ENCODE results near the gene TMEM178B. TPM values are rescaled to one million over a fixed set of nuclear protein-coding genes. Genes with fewer than 3 reads are reported as not detected.
"Not testable (repeated sequence)": the region's sequence is repeated elsewhere in the genome, so short reads cannot be mapped to it uniquely, and the experiment has no call there.

Gene TMEM178B
- polyA plus RNA-seq, 1 donor from 2014 or later, result 40.7 TPM

DNA sequence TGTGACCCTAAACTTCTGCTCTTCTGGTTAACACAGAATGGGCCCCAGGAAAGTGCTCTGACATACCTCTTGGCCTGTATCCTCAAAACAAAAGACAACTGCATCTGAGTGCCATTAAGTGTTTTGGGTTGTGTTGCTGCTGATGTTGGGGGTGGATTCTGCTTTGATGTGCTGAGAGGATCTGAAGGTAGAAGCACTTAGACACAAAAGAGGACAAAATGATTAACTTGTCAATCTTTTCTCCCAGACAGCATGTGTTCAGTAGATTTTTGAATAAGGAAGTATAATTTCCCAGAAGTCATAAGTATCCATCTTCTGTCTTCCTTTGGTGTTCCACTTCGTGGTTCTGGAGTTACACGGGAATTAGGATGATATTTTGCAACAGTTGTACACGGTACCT lies 16.1 kb upstream of the TMEM178B start:
- H3K9me2 ChIP-seq (ENCODE audit: insufficient read depth, low read length), result no peaks in the 10 kb centered on the region
- no peak overlapping the region for H3K9ac ChIP-seq (ENCODE audit: low read length)
- H3K79me2 ChIP-seq (replicated peaks; ENCODE audit: insufficient read depth, low read length), result no peaks in the 10 kb centered on the region
- H3K4me3 ChIP-seq (ENCODE audit: low read length), result no peak overlapping the region
- no peak for TF ChIP-seq EZH2 (IDR thresholded peaks at IDR 0.05; ENCODE audit: borderline replicate concordance, insufficient read depth, low read length, poor library complexity, severe bottlenecking)
- no peak for TF ChIP-seq MXI1 (conservative IDR thresholded peaks at IDR 0.05; ENCODE audit: poor library complexity, severe bottlenecking)
- no peak for TF ChIP-seq TAF1 (IDR thresholded peaks at IDR 0.05; ENCODE audit: low read depth)
- TF ChIP-seq, protein P1, sequence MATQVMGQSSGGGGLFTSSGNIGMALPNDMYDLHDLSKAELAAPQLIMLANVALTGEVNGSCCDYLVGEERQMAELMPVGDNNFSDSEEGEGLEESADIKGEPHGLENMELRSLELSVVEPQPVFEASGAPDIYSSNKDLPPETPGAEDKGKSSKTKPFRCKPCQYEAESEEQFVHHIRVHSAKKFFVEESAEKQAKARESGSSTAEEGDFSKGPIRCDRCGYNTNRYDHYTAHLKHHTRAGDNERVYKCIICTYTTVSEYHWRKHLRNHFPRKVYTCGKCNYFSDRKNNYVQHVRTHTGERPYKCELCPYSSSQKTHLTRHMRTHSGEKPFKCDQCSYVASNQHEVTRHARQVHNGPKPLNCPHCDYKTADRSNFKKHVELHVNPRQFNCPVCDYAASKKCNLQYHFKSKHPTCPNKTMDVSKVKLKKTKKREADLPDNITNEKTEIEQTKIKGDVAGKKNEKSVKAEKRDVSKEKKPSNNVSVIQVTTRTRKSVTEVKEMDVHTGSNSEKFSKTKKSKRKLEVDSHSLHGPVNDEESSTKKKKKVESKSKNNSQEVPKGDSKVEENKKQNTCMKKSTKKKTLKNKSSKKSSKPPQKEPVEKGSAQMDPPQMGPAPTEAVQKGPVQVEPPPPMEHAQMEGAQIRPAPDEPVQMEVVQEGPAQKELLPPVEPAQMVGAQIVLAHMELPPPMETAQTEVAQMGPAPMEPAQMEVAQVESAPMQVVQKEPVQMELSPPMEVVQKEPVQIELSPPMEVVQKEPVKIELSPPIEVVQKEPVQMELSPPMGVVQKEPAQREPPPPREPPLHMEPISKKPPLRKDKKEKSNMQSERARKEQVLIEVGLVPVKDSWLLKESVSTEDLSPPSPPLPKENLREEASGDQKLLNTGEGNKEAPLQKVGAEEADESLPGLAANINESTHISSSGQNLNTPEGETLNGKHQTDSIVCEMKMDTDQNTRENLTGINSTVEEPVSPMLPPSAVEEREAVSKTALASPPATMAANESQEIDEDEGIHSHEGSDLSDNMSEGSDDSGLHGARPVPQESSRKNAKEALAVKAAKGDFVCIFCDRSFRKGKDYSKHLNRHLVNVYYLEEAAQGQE (IDR thresholded peaks at IDR 0.05; ENCODE audit: borderline replicate concordance), result peak; percentile 37
- TF ChIP-seq POLR2AphosphoS5 (IDR thresholded peaks at IDR 0.05), result peak; percentile 52
- peak; percentile 67 for TF ChIP-seq EP300 (conservative IDR thresholded peaks at IDR 0.05; ENCODE audit: poor library complexity, severe bottlenecking)
- TF ChIP-seq, protein P2, sequence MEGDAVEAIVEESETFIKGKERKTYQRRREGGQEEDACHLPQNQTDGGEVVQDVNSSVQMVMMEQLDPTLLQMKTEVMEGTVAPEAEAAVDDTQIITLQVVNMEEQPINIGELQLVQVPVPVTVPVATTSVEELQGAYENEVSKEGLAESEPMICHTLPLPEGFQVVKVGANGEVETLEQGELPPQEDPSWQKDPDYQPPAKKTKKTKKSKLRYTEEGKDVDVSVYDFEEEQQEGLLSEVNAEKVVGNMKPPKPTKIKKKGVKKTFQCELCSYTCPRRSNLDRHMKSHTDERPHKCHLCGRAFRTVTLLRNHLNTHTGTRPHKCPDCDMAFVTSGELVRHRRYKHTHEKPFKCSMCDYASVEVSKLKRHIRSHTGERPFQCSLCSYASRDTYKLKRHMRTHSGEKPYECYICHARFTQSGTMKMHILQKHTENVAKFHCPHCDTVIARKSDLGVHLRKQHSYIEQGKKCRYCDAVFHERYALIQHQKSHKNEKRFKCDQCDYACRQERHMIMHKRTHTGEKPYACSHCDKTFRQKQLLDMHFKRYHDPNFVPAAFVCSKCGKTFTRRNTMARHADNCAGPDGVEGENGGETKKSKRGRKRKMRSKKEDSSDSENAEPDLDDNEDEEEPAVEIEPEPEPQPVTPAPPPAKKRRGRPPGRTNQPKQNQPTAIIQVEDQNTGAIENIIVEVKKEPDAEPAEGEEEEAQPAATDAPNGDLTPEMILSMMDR (IDR thresholded peaks at IDR 0.05; ENCODE audit: poor library complexity, severe bottlenecking), result no peak
- TF ChIP-seq SMC3 (conservative IDR thresholded peaks at IDR 0.05; ENCODE audit: poor library complexity), result no peak
- no peak for TF ChIP-seq RAD21 (conservative IDR thresholded peaks at IDR 0.05)
- H2AFZ ChIP-seq (ENCODE audit: low read depth, low read length), result no peak overlapping the region
- no peaks in the 10 kb centered on the region for H3K9me3 ChIP-seq (ENCODE audit: low read length)
- no peaks in the 10 kb centered on the region for H3K27me3 ChIP-seq (ENCODE audit: insufficient read depth, low read depth, low read length)
- H3K4me2 ChIP-seq (ENCODE audit: low read length), result no peak overlapping the region
- peak overlapping the region; percentile 51 for H3K27ac ChIP-seq (ENCODE audit: low read length)
- H3K36me3 ChIP-seq (ENCODE audit: insufficient read depth, low read length), result no peaks in the 10 kb centered on the region
- peaks cover 5% of the 10 kb centered on the region for H3F3A ChIP-seq (ENCODE audit: insufficient read depth, low read length, poor library complexity, severe bottlenecking)
- H4K20me1 ChIP-seq (ENCODE audit: insufficient read depth), result no peaks in the 10 kb centered on the region

DNA sequence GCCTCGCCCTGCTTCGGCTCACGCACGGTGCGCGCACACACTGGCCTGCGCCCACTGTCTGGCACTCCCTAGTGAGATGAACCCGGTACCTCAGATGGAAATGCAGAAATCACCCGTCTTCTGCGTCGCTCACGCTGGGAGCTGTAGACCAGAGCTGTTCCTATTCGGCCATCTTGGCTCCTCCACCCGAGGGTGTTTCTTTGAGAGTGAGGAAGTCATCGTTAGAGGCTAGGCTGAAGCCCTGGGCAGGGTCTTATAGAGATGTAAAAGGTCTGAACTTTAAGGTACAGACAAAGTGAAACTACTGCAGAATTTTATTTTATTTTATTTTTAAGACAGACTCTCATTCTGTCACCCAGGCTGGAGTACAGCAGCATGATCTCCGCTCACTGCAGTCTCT lies 6.0 kb upstream of the TMEM178B start:
- H3K4me2 ChIP-seq (ENCODE audit: low read length); H3K9me2 ChIP-seq (ENCODE audit: insufficient read depth, low read length); H3K4me3 ChIP-seq (ENCODE audit: low read length); H4K20me1 ChIP-seq (ENCODE audit: insufficient read depth); H3K79me2 ChIP-seq (replicated peaks; ENCODE audit: insufficient read depth, low read length); H3K27ac ChIP-seq (ENCODE audit: low read length); H3K9me3 ChIP-seq (ENCODE audit: low read length); H3K27me3 ChIP-seq (ENCODE audit: insufficient read depth, low read depth, low read length); H2AFZ ChIP-seq (ENCODE audit: low read depth, low read length); H3K9ac ChIP-seq (ENCODE audit: low read length); H3F3A ChIP-seq (ENCODE audit: insufficient read depth, low read length, poor library complexity, severe bottlenecking); H3K36me3 ChIP-seq (ENCODE audit: insufficient read depth, low read length): not testable (repeated sequence)

Measured in neural cell (in vitro differentiated cells).